ENCODE measurements around the gene CMTM5.

- no peak for TF ChIP-seq CTCF (IDR thresholded peaks at IDR 0.05)
- TF ChIP-seq RCOR1 (IDR thresholded peaks at IDR 0.05; ENCODE audit: low read length), result no peak
- TF ChIP-seq REST (IDR thresholded peaks at IDR 0.05; ENCODE audit: low read depth, low read length), result no peak
- no peak for TF ChIP-seq MAX (IDR thresholded peaks at IDR 0.05; ENCODE audit: low read depth)
- no peak for TF ChIP-seq RXRA (IDR thresholded peaks at IDR 0.05; ENCODE audit: borderline replicate concordance, low read depth)
- TF ChIP-seq EP300 (IDR thresholded peaks at IDR 0.05; ENCODE audit: borderline replicate concordance in 1 of 2, low read depth in 1 of 2, low read length in 1 of 2), result no peak
- no peak for TF ChIP-seq JUND (IDR thresholded peaks at IDR 0.05)
- no peak for TF ChIP-seq EZH2phosphoT487 (IDR thresholded peaks at IDR 0.05; ENCODE audit: borderline replicate concordance, low read depth)
- no peak for TF ChIP-seq PBX3 (IDR thresholded peaks at IDR 0.05)
Observed at GRCh38 chr14:23389396-23389795, 12.6 kb downstream of the CMTM5 start.
